ENCODE data around the gene TAL2. TPM values are rescaled to one million over a fixed set of nuclear protein-coding genes. Genes with fewer than 3 reads are reported as not detected.

The TAL2 gene
- total RNA-seq, 1 experiment from 2014 or later = not detected

DNA sequence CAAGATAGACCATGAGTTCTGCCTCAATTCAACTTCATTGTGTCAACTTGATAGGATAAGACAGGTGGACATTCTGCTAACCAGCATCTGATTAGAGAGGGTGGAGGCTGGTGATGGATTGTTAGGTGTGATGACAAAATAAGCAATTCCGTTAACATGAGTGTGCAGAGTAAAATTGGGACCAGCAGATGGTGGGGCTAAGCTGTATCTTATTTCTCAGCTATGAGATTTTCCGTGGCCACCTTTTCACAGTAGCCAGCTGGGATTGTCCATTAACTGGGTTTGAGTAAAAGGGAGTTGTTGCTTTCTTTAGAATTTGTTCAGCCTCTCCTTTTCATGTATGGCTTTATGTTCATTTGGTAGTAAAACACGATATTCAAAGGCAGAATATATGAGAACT, 28.8 kb upstream of the TAL2 start:
- ChIA-PET POLR2A (interaction anchor here (0.9 to 1.3 kb wide), 2 partner anchors 11 to 61 kb away, joined by 3 read pairs; partner anchors contain the start of gene TMEM38B), CTCF (interaction anchor here (0.6 to 1.1 kb wide), 3 partner anchors 14 to 831 kb away, joined by 3 to 5 read pairs (median 4); no protein-coding TSS in a partner anchor)
- H3K4me3 Mint-ChIP-seq (ENCODE audit: unreplicated experiment) = no peak overlapping the region
- no peak overlapping the region for H3K27ac Mint-ChIP-seq (ENCODE audit: low read depth, unreplicated experiment)
- TF ChIP-seq, protein P1, sequence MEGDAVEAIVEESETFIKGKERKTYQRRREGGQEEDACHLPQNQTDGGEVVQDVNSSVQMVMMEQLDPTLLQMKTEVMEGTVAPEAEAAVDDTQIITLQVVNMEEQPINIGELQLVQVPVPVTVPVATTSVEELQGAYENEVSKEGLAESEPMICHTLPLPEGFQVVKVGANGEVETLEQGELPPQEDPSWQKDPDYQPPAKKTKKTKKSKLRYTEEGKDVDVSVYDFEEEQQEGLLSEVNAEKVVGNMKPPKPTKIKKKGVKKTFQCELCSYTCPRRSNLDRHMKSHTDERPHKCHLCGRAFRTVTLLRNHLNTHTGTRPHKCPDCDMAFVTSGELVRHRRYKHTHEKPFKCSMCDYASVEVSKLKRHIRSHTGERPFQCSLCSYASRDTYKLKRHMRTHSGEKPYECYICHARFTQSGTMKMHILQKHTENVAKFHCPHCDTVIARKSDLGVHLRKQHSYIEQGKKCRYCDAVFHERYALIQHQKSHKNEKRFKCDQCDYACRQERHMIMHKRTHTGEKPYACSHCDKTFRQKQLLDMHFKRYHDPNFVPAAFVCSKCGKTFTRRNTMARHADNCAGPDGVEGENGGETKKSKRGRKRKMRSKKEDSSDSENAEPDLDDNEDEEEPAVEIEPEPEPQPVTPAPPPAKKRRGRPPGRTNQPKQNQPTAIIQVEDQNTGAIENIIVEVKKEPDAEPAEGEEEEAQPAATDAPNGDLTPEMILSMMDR (IDR thresholded peaks at IDR 0.05; ENCODE audit: unreplicated experiment) = no peak
- no TSS peak for BruUV-seq (replicated peaks)
- no peaks in the 10 kb centered on the region for H3K27me3 Mint-ChIP-seq (ENCODE audit: insufficient read depth, unreplicated experiment)
- H3K9me3 Mint-ChIP-seq (ENCODE audit: unreplicated experiment) = no peaks in the 10 kb centered on the region
- DNase-seq (ENCODE audit: unreplicated experiment) = no peak
- no peaks in the 10 kb centered on the region for H3K4me1 Mint-ChIP-seq (ENCODE audit: insufficient read depth, unreplicated experiment)
- H3K36me3 Mint-ChIP-seq (ENCODE audit: insufficient read depth, unreplicated experiment) = peaks cover 26% of the 10 kb centered on the region
- intact Hi-C loops (cut with micrococcal nuclease) = no loop called here

DNA sequence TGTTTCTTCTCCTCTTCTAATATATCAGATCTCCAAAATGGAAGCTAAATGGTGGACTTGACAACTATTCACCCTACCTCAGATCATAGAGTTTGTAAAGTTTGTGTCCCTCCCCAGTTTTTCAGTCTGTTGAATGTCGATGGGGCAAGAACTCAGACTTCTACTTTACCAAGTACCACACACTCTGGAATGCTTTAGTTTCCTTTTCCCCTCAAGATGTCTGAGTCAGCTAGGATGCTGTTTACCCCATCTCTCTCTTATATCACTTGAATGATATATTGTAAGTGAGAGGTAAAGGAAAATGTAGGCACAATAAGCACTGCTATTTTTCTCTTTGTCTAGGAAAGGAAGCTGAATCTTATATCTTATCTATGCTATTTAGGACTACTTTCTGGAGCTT, 25.9 kb upstream of the TAL2 start:
- no peak for DNase-seq (ENCODE audit: unreplicated experiment)
- intact Hi-C loops (cut with micrococcal nuclease) = no loop called here
- no TSS peak for BruUV-seq (replicated peaks)
- Mint-ChIP-seq H3K36me3 (ENCODE audit: insufficient read depth, unreplicated experiment) (peaks cover 26% of the 10 kb centered on the region), H3K4me3 (ENCODE audit: unreplicated experiment) (no peak overlapping the region), H3K27me3 (ENCODE audit: insufficient read depth, unreplicated experiment) (no peaks in the 10 kb centered on the region), H3K4me1 (ENCODE audit: insufficient read depth, unreplicated experiment) (no peaks in the 10 kb centered on the region), H3K9me3 (ENCODE audit: unreplicated experiment) (no peaks in the 10 kb centered on the region), H3K27ac (ENCODE audit: low read depth, unreplicated experiment) (no peak overlapping the region)
- ChIA-PET POLR2A (no interaction called here), CTCF (interaction anchor here (0.5 to 3.4 kb wide), 12 partner anchors 11 to 1501 kb away, joined by 3 to 18 read pairs (median 4); no protein-coding TSS in a partner anchor)
- TF ChIP-seq, protein P1 (IDR thresholded peaks at IDR 0.05; ENCODE audit: unreplicated experiment) = no peak

DNA sequence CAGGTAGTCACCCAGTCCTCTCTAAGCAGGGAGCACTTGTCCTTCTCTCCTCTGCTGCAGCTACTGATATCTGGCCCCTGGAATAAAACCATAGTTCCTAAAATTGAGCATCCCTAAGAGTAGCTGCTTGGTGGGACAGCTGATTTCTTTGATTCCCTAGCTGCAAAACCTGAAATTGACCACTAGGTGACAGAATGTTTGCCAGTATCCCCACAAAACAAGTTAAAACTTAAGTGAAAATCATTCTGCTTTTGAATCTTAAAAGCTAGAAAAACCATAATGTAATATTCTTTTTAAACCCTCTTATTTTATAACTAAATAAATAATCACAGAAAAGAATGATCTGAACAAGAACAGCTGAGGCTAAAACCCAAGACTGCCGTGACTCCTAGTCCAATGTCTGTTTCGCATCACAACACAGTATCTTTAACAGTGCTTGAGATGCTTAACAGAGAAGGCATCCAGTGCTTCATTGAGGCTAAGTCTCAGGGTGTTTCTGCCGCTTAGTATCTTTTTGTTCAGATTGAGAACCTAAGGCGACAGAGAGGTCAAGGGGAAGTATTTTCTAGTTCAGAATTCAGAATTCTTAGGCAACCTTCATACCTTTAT, 24.4 kb upstream of the TAL2 start:
- H3K36me3 Mint-ChIP-seq (ENCODE audit: insufficient read depth, unreplicated experiment) = peaks cover 26% of the 10 kb centered on the region
- TF ChIP-seq, protein P1 (IDR thresholded peaks at IDR 0.05; ENCODE audit: unreplicated experiment) = peak; percentile 38
- BruUV-seq (replicated peaks) = no TSS peak
- DNase-seq (ENCODE audit: unreplicated experiment) = no peak
- no peak overlapping the region for H3K27ac Mint-ChIP-seq (ENCODE audit: low read depth, unreplicated experiment)
- H3K4me3 Mint-ChIP-seq (ENCODE audit: unreplicated experiment) = no peak overlapping the region
- no peaks in the 10 kb centered on the region for H3K4me1 Mint-ChIP-seq (ENCODE audit: insufficient read depth, unreplicated experiment)
- H3K9me3 Mint-ChIP-seq (ENCODE audit: unreplicated experiment) = no peaks in the 10 kb centered on the region
- intact Hi-C loops (cut with micrococcal nuclease) = no loop called here
- CTCF ChIA-PET = interaction anchor here (0.6 to 3.4 kb wide), 23 partner anchors 10 to 984 kb away, joined by 3 to 18 read pairs (median 5); no protein-coding TSS in a partner anchor
- no peaks in the 10 kb centered on the region for H3K27me3 Mint-ChIP-seq (ENCODE audit: insufficient read depth, unreplicated experiment)
- POLR2A ChIA-PET = no interaction called here

DNA sequence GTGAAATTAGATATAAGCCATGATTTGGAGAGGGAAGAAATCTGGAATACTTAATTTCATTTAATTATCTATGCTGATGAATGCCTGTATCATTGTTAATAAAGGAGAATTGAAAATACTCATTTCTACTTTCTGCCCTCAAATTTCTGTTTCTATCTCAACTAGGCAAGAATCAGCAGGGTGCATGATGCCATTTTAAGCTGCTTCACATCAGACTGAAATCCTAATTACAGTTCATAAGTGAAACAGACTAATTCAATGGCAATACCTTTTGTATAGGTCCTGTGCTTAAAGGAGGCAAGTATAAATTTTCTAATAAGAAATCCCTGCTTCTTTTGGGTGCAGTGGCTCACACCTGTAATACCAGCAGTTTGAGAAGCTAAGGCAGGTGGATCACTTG, 22.3 kb upstream of the TAL2 start:
- Mint-ChIP-seq H3K27me3 (ENCODE audit: insufficient read depth, unreplicated experiment) (no peaks in the 10 kb centered on the region), H3K4me1 (ENCODE audit: insufficient read depth, unreplicated experiment) (no peaks in the 10 kb centered on the region), H3K36me3 (ENCODE audit: insufficient read depth, unreplicated experiment) (peaks cover 23% of the 10 kb centered on the region), H3K27ac (ENCODE audit: low read depth, unreplicated experiment) (no peak overlapping the region), H3K4me3 (ENCODE audit: unreplicated experiment) (no peak overlapping the region), H3K9me3 (ENCODE audit: unreplicated experiment) (no peaks in the 10 kb centered on the region)
- TF ChIP-seq, protein P1 (IDR thresholded peaks at IDR 0.05; ENCODE audit: unreplicated experiment) = no peak
- DNase-seq (ENCODE audit: unreplicated experiment) = no peak
- POLR2A ChIA-PET = no interaction called here
- intact Hi-C loops (cut with micrococcal nuclease) = no loop called here
- CTCF ChIA-PET = interaction anchor here (1.1 kb wide), 2 partner anchors 8 to 31 kb away, joined by 3 read pairs; no protein-coding TSS in a partner anchor
- BruUV-seq (replicated peaks) = no TSS peak
